HFF-Myc (cell line): ENCODE results near the gene KCNMB4.

Experiments
- DNase-seq: peaks from one replicate; pipeline ENCODE4 v3.0.0-alpha.2; 2011; ENCODE audit warnings: low read depth; ENCODE audit errors: extremely low read depth
- H3K4me3 ChIP-seq: replicated peaks from 2 replicates; pipeline ENCODE4 v1.5.1; 2011; ENCODE audit warnings: low read depth, mild to moderate bottlenecking, control low read depth, low read length
- CTCF ChIP-seq: IDR thresholded peaks from 2 replicates; pipeline ENCODE4 v1.5.1; 2012; ENCODE audit warnings: mild to moderate bottlenecking, low read depth, low read length, control low read depth; ENCODE audit errors: missing control alignments

The KCNMB4 gene

GRCh38 chr12:70466753-70467152 is 100.7 kb downstream of the KCNMB4 start:
- no peak for DNase-seq
- H3K4me3 ChIP-seq: no peak overlapping the region
- TF ChIP-seq CTCF: no peak

GRCh38 chr12:70467476-70467875 is 101.4 kb downstream of the KCNMB4 start:
- TF ChIP-seq CTCF: no peak
- no peak for DNase-seq
- H3K4me3 ChIP-seq: no peak overlapping the region

- H3K4me3 ChIP-seq: no peak overlapping the region
- DNase-seq: no peak
- TF ChIP-seq CTCF: no peak
Observed at GRCh38 chr12:70467918-70468733, 102.0 kb downstream of the KCNMB4 start.

GRCh38 chr12:70468741-70469140 is 102.7 kb downstream of the KCNMB4 start:
- TF ChIP-seq CTCF: no peak
- H3K4me3 ChIP-seq: no peak overlapping the region
- no peak for DNase-seq

- no peak for TF ChIP-seq CTCF
- DNase-seq: no peak
- no peak overlapping the region for H3K4me3 ChIP-seq
Observed at GRCh38 chr12:70469221-70469820, 103.2 kb downstream of the KCNMB4 start.

GRCh38 chr12:70482764-70483163 is 116.7 kb downstream of the KCNMB4 start:
- TF ChIP-seq CTCF: no peak
- no peak for DNase-seq
- no peak overlapping the region for H3K4me3 ChIP-seq
